GM04503 (cell line): ENCODE data around the gene NUDT1.

Experiments used
- DNase-seq: peaks from one replicate; pipeline ENCODE4 v3.0.0-alpha.2; 2012; ENCODE audit warnings: low read depth

Gene NUDT1

DNA sequence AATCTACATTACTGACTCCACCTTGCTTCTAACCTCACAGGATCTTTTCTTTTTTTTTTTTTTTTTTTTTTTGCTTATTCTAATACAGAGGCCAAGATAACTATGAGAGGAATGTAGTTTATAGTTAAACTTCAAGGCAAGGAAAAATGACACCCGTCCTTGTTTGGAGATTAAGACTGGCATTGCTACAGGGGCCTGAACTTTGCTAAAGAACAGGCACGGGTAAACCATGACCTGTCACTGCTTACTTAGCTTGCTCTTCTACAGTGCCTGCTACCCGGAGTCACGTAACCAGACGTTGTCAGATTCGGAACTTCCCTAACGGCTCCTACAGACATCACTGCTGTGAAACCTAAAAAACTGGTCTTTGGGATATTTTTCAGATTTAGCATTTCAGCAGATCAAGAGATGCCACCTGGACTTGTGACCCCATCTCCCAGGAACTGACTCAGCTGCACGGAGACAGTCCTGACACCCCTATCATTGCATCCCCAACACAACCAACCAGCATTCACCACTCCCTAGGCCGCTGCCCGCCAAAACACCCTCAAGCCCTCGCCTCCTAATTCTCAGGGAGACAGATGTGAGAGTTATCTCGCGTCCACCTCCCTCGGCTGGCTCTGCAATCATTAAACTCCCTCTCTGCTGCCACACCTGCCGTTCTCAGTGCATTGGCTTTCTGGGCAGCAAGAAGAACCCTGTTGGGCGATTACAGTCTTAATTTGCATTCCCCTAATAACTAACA, 36.8 kb upstream of the NUDT1 start:
- no peak for DNase-seq

DNA sequence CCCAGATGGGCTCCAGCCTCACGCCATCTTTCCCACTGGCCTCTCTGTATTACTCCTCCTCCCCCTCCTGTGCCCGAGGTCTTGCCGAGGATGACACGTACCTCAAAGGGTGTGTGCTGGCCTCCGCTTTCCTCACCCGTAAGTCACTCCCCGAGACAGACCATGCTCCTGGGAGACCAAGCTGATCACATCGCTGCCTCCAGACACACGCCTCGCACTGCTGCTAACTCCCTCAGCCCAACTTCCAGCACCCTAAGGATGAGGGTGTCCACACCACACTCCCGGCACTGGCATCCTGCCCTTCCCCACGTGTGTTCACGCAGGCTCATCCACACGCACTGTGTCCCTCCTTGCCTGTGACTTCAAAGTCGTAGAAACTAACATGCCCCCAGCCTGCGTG, 33.3 kb upstream of the NUDT1 start:
- DNase-seq, result no peak

DNA sequence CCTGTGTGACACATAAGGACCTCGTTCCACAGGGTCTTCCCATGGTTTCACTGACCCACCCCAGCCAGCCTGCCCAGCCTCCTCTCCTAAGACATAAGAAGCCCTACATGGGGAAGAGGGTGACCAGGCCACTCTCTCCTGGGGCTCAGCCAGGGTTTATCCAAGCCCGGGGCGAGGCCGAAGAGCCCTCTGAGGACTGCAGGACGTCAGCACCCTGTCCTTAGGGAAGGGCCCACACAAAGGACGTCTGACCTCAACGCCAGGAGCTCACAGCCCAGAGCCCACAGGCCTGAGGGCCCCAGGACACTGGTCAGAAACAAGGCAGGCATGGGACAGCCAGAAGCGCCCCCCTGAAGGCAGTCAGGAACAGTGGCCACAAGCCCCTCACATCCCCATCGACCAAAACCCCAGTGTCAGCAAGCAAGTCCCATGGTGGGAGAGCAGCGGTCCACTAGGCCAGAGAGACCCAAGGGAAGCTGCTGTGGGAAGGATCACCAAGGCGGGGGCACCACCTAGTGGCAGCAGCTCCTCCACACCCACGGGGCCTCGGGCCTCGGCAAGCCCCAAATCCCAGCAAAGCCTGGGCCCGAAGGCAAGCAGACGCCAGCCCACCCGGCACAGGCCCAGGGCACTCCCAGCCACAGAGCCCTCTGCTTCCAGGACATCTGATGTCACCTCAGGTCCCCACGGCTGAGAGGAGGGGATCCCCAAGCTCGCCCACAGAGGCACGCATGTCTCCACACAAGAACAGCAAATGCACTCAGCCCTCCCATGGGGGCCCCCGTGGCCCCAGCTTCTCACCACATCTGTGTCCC, 32.7 kb upstream of the NUDT1 start:
- peak; percentile 16 for DNase-seq

DNA sequence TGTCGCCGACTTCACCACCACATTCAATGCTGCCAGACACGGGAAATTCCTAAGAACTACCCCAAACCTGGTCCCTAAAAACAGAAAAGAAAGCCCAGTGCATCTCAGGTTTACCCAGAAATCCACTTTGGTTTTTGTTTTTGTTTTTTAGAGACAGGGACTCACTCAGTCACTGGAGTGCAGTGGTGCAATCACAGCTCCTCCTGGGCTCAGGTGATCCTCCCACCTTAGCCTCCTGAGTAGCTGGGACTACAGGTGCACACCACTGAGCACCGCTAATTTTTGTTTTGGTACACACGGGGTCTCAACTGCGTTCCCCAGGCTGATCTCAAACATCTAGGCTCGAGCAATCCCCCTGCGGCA, 32.1 kb upstream of the NUDT1 start:
- no peak for DNase-seq

DNA sequence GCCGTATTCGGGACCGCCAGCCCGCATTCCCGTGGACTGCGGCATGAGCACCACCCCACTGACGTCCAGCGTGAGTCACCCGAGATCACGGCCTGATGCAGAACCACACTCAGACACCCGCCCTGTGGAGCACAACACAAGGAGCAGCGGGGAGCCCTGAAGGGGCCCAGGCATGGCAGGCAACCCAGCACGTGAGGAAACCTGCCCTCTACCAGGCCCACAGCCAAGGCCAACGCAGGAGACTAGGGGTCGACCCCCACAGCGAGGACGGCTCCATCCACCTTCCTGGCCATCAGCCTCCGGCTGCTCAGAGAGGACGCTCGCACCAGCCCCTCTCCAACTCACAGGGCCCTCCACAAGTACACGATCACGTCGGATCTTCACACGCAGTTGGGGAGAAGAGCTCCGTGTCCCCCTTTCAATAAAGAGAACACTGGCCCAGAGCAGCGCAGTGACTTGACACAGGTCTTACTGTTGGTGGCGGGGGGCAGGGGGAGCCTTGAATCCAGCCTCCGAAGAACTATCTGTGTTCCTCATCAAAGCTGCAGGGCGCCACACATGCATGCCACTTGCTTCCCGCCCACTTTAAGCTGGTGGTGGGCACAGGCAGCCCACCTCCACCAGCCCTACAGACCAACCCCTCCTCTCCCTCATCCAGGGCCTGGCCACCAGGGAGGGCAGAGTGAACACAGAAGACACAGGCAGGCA, 31.3 kb upstream of the NUDT1 start:
- DNase-seq, result no peak

DNA sequence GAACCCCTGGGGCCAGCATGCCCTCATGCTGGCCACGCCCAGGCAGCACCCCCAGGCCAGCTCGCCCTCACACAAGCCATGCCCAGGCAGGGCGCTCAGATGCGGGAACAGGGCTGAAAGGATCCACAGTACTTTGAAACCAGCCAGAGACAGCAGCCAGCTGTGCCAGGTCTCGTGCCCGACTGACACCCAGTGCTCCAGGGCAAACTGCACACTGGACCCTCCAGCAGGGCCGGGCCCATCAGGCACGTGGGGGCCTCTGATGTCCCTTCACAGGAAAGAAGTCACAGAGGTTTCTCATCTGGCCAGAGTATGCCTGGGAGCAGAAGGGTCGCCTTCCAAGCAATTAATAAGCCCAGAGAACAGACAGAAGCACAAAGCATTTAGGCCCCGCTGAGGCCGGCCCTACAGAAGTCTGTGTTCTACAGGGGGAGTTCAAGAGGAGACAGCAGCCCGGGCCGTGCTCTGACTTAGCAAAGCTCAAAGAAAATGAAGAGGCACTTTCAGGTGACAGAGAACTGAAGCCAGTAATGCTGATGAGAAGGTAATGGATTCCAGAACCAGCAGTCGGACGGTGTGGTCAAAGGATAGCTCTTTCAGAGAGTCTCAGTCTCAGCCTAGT, 30.7 kb upstream of the NUDT1 start:
- DNase-seq, result no peak

DNA sequence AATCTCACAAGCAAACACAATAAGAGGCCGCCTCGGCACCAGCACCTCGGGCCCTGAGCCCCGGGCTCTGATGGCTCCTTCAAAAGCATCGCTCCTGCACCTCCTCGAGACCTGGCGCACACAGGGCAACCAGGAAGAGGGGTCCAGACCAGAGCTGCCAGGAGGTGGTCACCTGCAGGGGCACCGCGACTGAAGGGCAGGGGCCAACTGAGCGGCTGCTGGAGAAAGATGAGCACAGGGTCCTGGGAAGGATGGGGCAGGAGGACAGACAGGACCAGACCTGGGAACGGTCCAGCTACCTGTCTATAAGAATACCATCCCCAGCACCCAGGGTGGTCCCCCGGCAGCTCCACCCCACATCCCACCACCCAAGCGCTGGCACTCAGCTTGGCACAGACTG, 30.1 kb upstream of the NUDT1 start:
- no peak for DNase-seq

DNA sequence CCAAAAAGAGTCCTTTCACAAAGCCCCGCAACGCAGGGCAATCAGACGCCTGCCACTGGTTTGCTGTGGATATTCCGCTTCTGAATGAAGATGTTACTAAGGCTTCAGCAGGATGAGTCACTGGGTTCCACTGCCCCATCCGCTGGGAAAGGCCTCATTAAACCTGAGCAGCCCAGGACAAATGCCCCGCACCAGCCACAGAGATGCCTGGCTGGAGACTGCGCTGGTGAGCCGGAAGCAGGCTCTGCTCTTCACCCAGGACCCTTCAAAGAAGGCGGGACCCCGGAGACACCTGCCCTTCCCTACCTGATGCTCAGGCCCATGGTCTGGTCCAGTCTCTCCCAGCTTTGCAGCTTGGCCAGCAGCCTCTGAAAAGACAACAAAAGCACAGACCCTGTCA, 29.1 kb upstream of the NUDT1 start:
- DNase-seq, result no peak

DNA sequence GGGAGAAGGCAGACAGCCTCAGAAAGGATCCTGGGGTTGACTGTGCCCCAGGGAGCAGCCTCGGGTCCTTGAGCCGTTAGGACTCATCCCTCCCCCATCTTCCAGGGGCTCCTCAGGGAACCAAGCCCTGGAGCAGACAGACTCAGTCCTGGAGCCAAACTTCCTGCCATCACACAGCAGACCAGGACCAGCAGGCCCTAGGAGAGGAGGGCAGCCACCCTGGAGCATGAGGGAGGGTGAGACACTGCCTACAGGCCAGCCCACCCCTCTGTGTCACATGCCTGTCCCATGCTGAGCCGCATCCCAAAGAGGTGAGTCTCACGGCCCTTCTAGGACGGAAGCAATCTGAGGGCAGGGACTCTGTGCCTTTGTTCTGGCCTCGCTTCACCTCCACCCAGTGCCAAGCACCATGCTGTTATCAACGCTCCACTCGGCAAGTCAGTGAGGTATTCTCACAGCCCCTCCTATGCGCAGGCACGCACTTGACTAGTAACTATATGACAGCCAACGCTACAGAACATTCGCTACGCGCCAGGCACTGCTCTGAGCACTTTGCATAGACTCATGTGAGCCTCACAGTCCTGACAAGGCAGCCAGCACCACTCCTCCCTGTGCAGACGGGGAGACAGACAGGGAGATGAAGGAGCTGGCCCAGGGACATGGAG, 28.3 kb upstream of the NUDT1 start:
- DNase-seq, result no peak

DNA sequence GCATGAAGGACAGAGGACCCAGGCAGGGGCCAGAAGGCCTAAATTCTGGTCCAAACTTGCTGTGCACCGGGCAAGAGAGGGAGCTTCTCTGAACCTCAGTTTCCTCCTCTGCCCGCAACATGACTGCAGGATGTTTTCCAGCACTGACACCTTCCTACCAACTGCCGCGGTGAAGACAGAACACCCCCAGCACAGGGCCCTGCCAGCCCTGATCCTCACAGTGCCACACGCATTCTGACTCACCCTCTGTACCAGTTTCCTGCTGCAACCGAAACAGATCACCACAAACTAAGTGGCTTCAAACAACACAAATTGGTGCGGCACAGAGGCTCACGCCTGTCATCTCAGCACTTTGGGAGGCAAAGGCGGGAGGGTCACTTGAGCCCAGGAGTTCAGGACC, 27.4 kb upstream of the NUDT1 start:
- no peak for DNase-seq

DNA sequence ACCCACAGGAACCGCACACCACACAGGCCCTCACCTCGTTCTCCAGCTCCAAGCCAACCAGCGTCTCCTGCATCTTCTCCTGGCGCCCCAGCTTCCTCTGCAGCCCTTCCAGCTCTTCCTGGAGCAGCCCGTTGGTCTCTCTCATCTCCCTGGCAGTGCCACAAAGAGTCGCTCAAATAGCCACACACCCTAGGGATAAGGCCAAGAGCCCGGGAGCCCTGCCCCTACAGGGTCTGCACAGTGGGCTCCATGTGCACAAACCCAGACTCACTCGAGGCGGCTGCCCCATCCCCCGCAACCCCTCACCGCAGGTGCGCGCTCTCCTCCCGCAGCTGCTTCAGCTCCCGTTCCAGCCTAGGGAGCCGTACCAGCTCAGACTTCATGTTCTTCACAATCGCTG, 26.2 kb upstream of the NUDT1 start:
- DNase-seq, result no peak

DNA sequence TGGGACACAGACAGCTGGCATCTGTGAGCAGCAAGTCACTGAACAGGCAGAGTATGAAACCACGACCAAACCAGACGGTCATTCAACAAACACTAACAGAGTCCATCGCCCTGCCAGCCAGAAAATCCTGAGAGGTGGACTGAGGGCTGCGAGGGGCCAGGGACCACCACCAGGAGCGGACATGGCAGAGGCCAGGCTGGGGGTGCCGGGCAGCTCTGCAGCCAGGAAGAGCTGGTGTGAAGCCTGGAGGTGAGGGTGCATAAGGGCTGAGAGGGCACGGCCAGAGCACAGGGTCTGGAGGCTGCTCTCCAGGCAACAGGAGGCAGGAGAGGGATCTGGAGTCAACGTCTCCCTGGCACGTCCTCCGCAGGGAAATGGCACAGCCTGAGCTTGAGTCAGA, 24.8 kb upstream of the NUDT1 start:
- DNase-seq, result no peak

DNA sequence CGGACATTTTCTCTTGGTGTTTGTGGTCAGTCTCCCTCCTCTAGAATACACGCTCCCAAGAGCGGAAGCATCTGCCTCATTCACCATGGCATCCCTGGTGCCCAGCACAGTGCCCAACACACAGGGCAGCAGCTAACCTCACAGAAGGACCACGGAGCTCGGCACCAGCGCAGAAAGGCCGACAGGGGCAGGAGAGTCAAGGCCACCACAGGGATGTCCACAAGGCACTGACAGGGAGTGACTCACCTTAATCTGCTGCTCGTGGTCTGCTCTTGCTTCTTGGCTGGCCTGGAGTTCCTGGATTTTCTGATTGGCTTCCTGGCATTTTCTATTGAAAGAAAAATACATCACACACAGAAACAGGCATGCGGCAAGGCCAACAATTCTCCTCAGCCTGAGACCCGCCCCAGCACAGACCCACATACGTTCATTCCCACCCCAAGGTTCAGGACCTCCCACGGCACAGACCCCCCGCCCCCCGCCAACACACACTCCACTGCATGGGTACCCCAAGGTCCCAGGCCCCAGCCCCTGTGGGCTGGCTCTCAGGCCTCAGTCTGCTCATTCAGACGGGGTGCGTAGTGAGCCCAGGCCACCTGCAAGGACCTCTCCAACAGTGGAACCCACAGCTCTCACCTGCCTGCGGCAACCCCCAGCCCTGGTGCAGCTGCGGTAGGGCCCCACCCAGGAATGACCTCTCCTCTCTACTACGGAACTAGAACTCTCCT, 24.1 kb upstream of the NUDT1 start:
- no peak for DNase-seq

DNA sequence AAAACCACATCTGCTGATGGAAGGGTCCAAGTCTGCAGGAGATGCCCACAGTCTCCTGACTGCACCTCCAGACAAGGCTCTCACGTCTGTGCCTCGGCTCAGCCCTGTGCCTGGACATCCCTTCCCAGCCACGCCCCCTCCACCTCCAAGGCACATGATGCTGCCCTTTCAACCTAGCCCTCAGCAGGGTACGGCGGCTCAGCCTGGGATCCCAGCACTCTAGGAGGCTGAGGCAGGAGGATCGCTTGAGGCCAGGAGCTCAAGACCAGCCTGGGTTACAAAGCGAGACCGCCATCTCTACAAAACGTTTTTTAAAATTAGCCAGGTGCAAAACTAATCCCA, 23.6 kb upstream of the NUDT1 start:
- no peak for DNase-seq

DNA sequence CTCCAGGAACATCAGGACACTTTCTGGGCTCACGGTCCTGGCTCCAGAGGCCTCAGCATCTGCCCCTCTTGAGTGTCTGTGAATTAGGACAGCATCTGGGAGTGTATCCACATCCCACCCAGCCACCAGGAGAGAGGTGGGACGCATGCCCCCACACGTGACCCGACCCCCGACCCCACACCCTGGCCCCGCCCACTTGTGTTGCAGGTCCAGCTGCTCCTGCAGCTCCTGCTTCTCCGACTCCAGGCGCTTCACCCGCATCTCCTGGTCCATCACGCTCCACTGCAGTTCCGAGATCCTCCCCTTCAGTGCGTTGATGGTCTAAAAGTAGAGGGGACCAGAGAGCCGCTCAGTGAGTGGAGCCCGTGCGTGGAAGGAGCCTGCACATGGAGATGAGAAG, 22.9 kb upstream of the NUDT1 start:
- DNase-seq, result no peak

DNA sequence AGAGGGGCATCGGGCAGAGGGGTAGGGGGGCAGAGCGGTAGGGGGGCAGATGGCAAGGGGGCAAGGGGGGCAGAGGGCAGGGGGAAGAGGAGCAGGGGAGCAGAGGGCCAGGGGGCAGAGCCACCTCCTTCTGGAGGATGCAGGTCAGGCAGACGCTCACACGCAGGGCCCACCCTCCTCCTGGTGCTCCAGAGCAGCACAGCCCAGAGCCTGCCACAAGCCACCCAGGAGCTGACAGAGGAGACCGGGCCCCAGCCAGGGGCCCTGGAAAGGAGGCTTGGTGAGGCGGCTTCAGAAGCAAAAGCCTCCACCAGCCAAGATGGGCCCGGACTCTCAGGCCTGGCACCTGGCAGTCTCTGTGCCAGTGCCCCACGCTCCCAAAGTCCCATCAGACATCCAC, 22.4 kb upstream of the NUDT1 start:
- DNase-seq, result no peak

DNA sequence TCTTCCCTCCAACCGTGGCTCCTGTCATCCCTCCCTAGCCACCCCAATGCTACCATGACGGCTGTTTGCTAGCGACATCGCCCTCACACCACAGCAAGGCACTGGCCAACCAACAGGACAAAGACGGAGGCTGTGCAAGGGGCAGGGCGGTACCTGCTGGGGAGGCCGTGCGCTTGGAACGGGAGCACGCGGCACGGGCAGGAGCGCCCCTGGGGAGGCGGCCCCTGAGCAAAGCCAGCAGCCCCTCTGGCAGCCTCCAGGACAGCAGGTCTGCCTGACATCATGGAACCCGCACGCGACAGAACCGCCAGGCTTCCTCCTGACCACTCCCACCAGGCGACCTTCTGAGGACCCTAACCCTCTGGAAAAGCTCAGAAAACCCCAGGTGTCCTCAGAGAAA, 22.0 kb upstream of the NUDT1 start:
- no peak for DNase-seq

DNA sequence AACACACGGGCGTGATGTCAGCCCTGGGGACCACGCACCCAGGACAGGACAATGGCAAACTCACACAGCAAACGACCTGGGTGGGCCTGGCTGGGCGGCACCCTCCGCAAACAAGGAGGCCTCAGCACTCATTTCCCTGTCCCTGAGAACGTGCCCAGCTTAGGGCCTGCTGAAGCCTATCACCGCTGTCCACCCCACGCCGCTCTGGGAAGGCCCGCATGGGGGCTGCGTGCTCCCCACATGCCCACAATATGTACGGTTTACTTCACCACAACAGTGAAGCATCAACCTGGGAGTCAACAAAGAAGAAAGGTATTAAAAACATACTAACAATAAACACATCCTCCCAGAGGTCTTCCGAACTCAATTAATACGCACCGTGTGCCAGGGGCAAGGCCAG, 21.5 kb upstream of the NUDT1 start:
- DNase-seq, result no peak

DNA sequence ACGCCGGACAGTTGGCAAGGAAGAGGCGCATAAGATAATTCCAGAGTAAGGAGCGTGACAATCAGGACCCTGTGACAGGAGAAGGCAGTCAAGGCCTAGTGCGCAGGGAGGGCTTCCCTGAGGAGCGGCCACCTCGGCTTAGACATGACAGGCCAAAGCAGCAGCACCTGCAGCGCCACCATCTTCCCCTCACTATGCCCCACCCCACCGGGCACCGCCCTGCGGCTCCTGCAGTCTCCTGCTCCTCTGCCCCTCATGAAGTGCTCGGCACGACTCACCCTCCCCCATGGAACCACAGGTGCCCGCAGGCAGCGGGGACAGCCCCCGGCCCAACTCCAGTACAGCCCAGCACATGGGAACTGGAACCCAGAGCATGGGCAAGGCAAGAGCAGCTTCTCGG, 21.1 kb upstream of the NUDT1 start:
- no peak for DNase-seq

DNA sequence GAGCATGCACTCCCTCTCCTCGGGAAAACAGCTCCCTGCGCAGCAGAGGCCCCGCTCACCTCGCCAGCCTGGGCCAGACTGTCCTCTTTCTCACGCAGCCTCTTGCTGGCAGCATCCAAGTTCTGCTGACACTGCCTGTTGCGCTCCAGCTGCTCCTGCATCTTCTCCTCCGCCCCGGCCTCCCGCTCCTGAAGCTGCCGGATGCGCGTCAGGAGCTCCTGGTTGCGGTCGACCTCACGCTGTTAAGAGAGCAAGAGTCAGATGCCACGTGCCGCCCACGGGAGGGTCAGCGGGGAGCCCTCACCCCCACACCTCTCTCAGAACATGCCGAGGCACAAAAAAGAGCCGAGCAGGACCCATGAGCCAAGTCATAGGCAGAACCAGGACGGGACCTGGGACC, 19.5 kb upstream of the NUDT1 start:
- DNase-seq, result no peak

DNA sequence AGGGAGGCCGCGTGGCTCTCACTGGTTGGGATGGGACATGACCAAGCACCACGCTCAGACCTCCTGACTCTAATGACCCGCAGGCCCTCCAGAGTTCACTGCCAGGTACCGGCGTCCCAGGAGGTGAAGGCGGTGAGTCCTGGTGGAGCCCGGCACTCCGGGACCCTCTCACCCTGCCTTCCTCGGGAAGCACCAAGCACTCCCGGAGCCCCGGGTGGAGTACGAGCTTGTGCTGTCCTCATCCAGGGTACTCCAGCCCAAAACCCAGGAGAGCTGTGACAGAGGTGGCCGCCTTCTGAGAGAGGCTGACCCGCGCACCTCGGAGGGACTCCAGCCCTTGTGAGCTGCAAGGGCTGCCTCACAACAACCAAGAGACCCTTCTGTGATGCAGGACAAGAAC, 18.7 kb upstream of the NUDT1 start:
- DNase-seq, result no peak

DNA sequence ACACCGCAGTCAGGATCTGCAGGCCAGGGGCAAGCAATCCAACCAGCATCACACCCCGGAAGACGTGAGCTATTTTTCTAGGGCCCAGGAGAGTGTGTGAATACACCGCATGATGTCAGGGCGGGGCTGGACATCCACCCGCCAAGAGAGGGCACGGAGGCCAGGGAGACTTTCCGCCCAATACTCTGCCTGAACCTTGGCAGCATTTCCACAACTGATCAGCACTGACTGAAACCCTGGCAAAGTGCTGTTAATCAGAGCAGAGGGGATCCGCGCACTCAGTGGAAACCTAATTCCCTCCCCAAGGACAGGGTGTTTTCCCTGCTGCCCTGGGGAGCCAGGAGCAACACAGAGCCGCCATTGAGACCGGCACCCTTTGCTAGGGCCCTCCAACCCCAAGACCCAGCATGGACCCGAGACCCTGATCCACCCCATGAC, 17.5 kb upstream of the NUDT1 start:
- DNase-seq, result no peak
